HL-60 (cell line): Measurements from ENCODE around the gene DZIP1L.

Experiments
- DNase-seq, 2 experiments: peaks; one replicate each; pipeline ENCODE4 v3.0.0-alpha.2; 2010 to 2020; ENCODE audit warnings: low read depth in 1 of 2, low spot score in 1 of 2
- H3K27ac ChIP-seq: fragments of 250-450 bp; sonication (Bioruptor Pico); replicated peaks from 2 replicates; pipeline ENCODE4 v1.5.1; 2020; ENCODE audit warnings: mild to moderate bottlenecking, moderate library complexity
- H3K27me3 ChIP-seq: fragments of 250-450 bp; sonication (Bioruptor Pico); 2 replicates; pipeline ENCODE4 v1.5.1; 2021; ENCODE audit warnings: mild to moderate bottlenecking, moderate library complexity; ENCODE audit not compliant: insufficient read depth, poor library complexity, severe bottlenecking
- H3K4me3 ChIP-seq: replicated peaks from 2 replicates; pipeline ENCODE4 v1.5.1; 2011; ENCODE audit warnings: mild to moderate bottlenecking, control low read depth, low read length; ENCODE audit not compliant: insufficient read depth
- GABPA ChIP-seq: IDR thresholded peaks from 2 replicates; pipeline ENCODE4 v1.6.1; 2012; ENCODE audit warnings: low read depth
- POLR2AphosphoS5 ChIP-seq: IDR thresholded peaks from 2 replicates; pipeline ENCODE4 v1.6.1; 2012; ENCODE audit warnings: low read depth
- SPI1 ChIP-seq: IDR thresholded peaks from 2 replicates; pipeline ENCODE4 v1.6.1; 2012; ENCODE audit warnings: low read depth, mild to moderate bottlenecking, borderline replicate concordance
- TF ChIP-seq, protein P1 (sequence below): IDR thresholded peaks from 2 replicates; pipeline ENCODE4 v1.6.1; 2012; ENCODE audit warnings: low read depth; ENCODE audit not compliant: insufficient replicate concordance
- TF ChIP-seq, protein P2 (sequence below): IDR thresholded peaks from one replicate; pipeline ENCODE4 v1.5.1; 2011; ENCODE audit warnings: low read length, control low read depth, inconsistent platforms; ENCODE audit not compliant: insufficient read depth

The DZIP1L gene

DNA sequence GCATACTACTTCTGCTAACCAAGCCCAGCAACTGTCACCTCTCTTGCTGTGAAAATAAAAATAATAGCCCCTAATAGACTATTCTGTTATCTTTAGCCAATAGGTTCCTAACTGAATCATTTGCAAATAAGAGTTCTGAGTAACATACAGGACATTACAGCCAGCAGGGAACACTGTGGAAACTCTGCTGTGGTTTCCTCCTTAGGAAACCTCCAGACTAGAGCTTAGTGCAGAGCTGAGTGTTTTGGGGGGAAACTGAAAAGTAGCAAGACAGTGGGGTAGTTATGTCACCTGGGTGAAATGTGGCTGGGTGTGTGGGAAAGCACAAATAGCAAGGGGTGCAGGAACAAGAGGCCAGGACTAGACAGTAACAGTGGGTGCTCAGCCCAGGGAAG is 32.4 kb downstream of the DZIP1L start:
- TF ChIP-seq GABPA, result no peak
- TF ChIP-seq, protein P1, sequence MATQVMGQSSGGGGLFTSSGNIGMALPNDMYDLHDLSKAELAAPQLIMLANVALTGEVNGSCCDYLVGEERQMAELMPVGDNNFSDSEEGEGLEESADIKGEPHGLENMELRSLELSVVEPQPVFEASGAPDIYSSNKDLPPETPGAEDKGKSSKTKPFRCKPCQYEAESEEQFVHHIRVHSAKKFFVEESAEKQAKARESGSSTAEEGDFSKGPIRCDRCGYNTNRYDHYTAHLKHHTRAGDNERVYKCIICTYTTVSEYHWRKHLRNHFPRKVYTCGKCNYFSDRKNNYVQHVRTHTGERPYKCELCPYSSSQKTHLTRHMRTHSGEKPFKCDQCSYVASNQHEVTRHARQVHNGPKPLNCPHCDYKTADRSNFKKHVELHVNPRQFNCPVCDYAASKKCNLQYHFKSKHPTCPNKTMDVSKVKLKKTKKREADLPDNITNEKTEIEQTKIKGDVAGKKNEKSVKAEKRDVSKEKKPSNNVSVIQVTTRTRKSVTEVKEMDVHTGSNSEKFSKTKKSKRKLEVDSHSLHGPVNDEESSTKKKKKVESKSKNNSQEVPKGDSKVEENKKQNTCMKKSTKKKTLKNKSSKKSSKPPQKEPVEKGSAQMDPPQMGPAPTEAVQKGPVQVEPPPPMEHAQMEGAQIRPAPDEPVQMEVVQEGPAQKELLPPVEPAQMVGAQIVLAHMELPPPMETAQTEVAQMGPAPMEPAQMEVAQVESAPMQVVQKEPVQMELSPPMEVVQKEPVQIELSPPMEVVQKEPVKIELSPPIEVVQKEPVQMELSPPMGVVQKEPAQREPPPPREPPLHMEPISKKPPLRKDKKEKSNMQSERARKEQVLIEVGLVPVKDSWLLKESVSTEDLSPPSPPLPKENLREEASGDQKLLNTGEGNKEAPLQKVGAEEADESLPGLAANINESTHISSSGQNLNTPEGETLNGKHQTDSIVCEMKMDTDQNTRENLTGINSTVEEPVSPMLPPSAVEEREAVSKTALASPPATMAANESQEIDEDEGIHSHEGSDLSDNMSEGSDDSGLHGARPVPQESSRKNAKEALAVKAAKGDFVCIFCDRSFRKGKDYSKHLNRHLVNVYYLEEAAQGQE, result no peak
- TF ChIP-seq POLR2AphosphoS5, result no peak
- TF ChIP-seq SPI1, result no peak
- TF ChIP-seq, protein P2, sequence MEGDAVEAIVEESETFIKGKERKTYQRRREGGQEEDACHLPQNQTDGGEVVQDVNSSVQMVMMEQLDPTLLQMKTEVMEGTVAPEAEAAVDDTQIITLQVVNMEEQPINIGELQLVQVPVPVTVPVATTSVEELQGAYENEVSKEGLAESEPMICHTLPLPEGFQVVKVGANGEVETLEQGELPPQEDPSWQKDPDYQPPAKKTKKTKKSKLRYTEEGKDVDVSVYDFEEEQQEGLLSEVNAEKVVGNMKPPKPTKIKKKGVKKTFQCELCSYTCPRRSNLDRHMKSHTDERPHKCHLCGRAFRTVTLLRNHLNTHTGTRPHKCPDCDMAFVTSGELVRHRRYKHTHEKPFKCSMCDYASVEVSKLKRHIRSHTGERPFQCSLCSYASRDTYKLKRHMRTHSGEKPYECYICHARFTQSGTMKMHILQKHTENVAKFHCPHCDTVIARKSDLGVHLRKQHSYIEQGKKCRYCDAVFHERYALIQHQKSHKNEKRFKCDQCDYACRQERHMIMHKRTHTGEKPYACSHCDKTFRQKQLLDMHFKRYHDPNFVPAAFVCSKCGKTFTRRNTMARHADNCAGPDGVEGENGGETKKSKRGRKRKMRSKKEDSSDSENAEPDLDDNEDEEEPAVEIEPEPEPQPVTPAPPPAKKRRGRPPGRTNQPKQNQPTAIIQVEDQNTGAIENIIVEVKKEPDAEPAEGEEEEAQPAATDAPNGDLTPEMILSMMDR, result no peak
- Histone ChIP-seq H3K27me3 (no peaks in the 10 kb centered on the region), H3K27ac (no peak overlapping the region), H3K4me3 (no peak overlapping the region)
- DNase-seq, result no peak

DNA sequence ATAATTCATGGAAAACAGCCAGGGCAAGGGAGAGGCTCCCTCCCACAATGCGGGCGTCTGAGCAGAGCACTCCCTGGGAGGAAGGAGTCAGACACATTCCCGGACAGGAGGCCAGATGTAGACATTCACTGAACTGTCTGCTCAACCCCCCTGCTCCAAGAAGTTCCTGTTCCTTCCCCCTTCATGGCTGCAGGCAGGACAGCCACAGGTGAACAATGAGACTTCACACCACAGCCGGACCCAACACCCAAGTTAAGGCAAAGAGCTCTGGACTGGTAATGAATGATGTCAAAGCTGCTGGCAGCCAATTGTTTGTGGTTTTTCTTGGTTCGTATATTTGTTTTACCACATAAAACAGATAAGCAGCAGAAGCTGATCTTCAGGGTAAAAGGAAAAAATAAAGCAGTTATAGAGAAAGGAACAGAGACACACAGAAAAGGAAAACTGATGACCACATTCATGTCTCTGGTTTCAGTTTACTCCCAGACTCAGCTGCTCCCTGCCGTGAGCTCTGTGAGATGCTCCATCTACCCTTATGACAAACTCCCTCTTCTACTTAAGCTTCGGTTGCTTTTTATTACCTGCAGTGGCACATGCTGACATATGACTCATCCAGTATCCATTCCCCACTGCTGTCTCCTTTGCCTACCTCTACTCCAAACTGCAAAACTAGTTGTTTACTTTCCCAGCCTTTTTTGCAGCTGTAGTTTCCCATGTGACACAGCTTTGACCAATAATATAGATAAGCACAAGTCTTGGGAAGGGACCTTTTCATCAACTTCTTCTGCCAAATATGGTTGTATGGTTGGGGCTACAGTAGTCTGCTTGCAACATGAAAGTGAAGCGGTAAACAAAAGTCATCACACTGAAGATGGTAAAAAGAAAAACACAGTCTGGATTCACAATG is 33.1 kb downstream of the DZIP1L start:
- Histone ChIP-seq H3K27me3 (no peaks in the 10 kb centered on the region), H3K27ac (no peak overlapping the region), H3K4me3 (no peak overlapping the region)
- DNase-seq, result no peak
- TF ChIP-seq, protein P2, result no peak
- no peak for TF ChIP-seq GABPA
- TF ChIP-seq SPI1, result no peak
- TF ChIP-seq, protein P1, result no peak
- TF ChIP-seq POLR2AphosphoS5, result no peak

DNA sequence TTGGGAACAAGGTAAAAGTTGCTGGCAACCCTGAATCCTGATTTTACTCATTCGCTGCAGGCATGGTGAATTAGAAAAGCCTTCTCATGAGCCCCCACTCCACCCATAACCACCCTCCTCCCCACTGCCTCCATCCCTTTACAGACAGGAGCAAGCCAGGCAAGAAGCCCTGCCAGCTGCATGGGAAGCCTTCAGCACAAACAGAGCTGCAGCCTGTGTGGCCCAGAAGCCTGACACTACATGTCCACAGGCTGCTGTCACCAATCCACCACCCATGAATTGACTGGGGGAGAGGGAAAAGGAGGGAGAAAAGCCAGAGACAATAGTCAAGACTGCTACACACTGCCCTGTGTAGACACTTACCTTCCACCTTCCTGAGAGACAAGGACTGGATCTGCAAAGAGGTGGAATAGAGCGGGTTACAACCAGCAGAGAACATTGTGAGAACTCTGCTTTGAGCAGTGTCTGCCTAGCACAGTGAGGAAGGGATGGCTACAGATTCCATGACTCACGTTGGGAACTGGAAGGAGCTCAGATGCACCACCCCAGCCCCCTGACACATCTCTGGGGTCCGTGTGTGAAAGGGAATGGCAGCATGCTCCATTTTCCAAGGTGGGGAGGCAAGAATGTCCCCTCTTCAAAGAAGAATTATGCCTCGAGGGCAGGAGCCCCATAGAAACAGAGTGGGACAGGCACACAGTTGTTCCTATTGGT is 33.9 kb downstream of the DZIP1L start:
- no peak overlapping the region for H3K4me3 ChIP-seq

More for the DNA sequence above, 33.9 kb downstream of the DZIP1L start:
- no peak overlapping the region for H3K27ac ChIP-seq
- DNase-seq, result no peak
- H3K27me3 ChIP-seq, result no peaks in the 10 kb centered on the region
- no peak for TF ChIP-seq SPI1
- TF ChIP-seq POLR2AphosphoS5, result no peak
- no peak for TF ChIP-seq GABPA
- TF ChIP-seq, protein P1, result no peak
- TF ChIP-seq, protein P2, result no peak
